Measurements from ENCODE around the gene COL8A2.

The COL8A2 gene

DNA sequence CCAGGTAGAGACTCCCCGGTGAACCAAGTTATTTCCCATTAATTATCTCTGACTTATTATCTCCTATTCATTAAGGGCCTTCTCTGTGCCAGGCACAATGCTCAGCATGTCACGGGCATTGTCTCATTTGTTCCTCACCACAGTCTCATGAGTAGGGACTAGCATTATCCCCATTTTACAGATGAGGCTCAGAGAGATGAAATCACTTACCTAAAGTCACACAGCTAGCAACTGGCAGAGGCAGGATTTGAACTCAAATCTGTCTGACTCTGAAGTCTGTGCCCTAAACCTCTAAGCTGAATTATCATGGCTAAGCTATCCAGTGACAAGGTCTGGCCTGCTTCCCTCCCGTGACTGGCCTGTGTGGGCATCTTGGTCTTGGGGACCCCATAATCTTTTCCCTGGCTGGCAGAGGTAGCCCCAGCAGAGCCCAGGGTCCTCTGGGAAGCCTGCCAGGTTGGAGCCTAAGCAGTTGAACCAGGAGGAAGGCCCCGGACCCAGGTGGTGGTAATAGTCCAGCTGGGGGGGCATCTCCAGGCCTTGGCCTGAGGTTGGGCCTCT, 35.4 kb upstream of the COL8A2 start (continued):
- no peak for TF ChIP-seq ZNF629 (tag by site-specific recombination; IDR thresholded peaks at IDR 0.05)
- no peak for TF ChIP-seq ZNF366 (tag by site-specific recombination; conservative IDR thresholded peaks at IDR 0.05)

GRCh38 chr1:36159614-36160387, 34.8 kb upstream of the COL8A2 start:
- Histone ChIP-seq H3K27ac (ENCODE audit: extremely low read depth, low read depth, low read length) (peak overlapping the region; percentile 78; the same call in 1 of the 2 replicates), H3K4me3 (ENCODE audit: low read depth, low read length) (no peak overlapping the region), H3K9me3 (ENCODE audit: control insufficient read depth, insufficient read depth, low read depth, low read length) (no peaks in the 10 kb centered on the region), H3K36me3 (ENCODE audit: control insufficient read depth in 2 of 2, insufficient read depth in 1 of 2, low read length in 2 of 2) (peaks cover 0 to 58% of the 10 kb centered on the region in 2 experiments; a peak in 1 of 3 replicates), H3K4me1 (ENCODE audit: control insufficient read depth, insufficient read depth, low read length) (peaks cover 5% of the 10 kb centered on the region)
- POLR2A ChIA-PET: interaction anchor here (0.6 to 2.3 kb wide), 4 partner anchors 9 to 44 kb away, joined by 4 to 28 read pairs (median 5); partner anchors contain the start of gene TRAPPC3
- TF ChIP-seq ZBTB1 (tag by site-specific recombination; IDR thresholded peaks at IDR 0.05): no peak
- TF ChIP-seq ZBTB48 (tag by site-specific recombination; IDR thresholded peaks at IDR 0.05): no peak
- no peak for TF ChIP-seq GLIS2 (tag by site-specific recombination; IDR thresholded peaks at IDR 0.05)
- TF ChIP-seq ZNF37A (tag by site-specific recombination; IDR thresholded peaks at IDR 0.05): no peak
- TF ChIP-seq ZNF248 (tag by site-specific recombination; IDR thresholded peaks at IDR 0.05): no peak
- no peak for TF ChIP-seq SP3 (tag by site-specific recombination; IDR thresholded peaks at IDR 0.05)
- no peak for TF ChIP-seq ZNF521 (tag by site-specific recombination; IDR thresholded peaks at IDR 0.05)
- no peak for TF ChIP-seq ZNF558 (tag by site-specific recombination; IDR thresholded peaks at IDR 0.05)
- no peak for TF ChIP-seq ZNF747 (tag by site-specific recombination; IDR thresholded peaks at IDR 0.05)
- TF ChIP-seq, protein P1, sequence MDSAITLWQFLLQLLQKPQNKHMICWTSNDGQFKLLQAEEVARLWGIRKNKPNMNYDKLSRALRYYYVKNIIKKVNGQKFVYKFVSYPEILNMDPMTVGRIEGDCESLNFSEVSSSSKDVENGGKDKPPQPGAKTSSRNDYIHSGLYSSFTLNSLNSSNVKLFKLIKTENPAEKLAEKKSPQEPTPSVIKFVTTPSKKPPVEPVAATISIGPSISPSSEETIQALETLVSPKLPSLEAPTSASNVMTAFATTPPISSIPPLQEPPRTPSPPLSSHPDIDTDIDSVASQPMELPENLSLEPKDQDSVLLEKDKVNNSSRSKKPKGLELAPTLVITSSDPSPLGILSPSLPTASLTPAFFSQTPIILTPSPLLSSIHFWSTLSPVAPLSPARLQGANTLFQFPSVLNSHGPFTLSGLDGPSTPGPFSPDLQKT (IDR thresholded peaks at IDR 0.05; ENCODE audit: borderline replicate concordance, low read depth, low read length): no peak
- TF ChIP-seq ZNF223 (tag by site-specific recombination; IDR thresholded peaks at IDR 0.05): no peak
- TF ChIP-seq ZNF112 (tag by site-specific recombination; IDR thresholded peaks at IDR 0.05): no peak
- no peak for TF ChIP-seq ZNF311 (tag by site-specific recombination; IDR thresholded peaks at IDR 0.05; ENCODE audit: borderline replicate concordance)
- TF ChIP-seq ZNF701 (tag by site-specific recombination; IDR thresholded peaks at IDR 0.05): no peak
- no peak for TF ChIP-seq GLI4 (tag by site-specific recombination; IDR thresholded peaks at IDR 0.05)
- no peak for TF ChIP-seq PRDM1 (tag by site-specific recombination; IDR thresholded peaks at IDR 0.05)
- TF ChIP-seq GLIS1 (tag by site-specific recombination; IDR thresholded peaks at IDR 0.05): no peak
- no peak for TF ChIP-seq ZNF155 (tag by site-specific recombination; IDR thresholded peaks at IDR 0.05)
- no peak for TF ChIP-seq TSHZ1 (tag by site-specific recombination; IDR thresholded peaks at IDR 0.05; ENCODE audit: borderline replicate concordance)
- no peak for TF ChIP-seq ZNF398 (tag by site-specific recombination; IDR thresholded peaks at IDR 0.05)
- CTCF ChIA-PET: interaction anchor here (0.6 to 3.4 kb wide), 10 partner anchors 8 to 290 kb away, joined by 3 to 28 read pairs (median 5); partner anchors contain the start of genes OSCP1 and TRAPPC3
